ENCODE results near the gene CLP1.
"Not testable (repeated sequence)": the region's sequence is repeated elsewhere in the genome, so short reads cannot be mapped to it uniquely, and the experiment has no call there.

The CLP1 gene

GRCh38 chr11:57653163-57653562 lies 4.4 kb upstream of the CLP1 start:
- FAIRE-seq (no peak), DNase-seq (ENCODE audit: extremely low spot score, insufficient read length, low read depth) (no peak)

- FAIRE-seq, result no peak
- DNase-seq (ENCODE audit: extremely low spot score, insufficient read length, low read depth), result no peak
These were observed 723 bp upstream of the CLP1 start for GRCh38 chr11:57656885-57657193.

- FAIRE-seq (no peak), DNase-seq (ENCODE audit: extremely low spot score, insufficient read length, low read depth) (no peak)
These were observed 430 bp downstream of the CLP1 start for GRCh38 chr11:57658023-57658361.

- FAIRE-seq, result no peak
- no peak for DNase-seq (ENCODE audit: extremely low spot score, insufficient read length, low read depth)
These were observed 2.1 kb downstream of the CLP1 start for GRCh38 chr11:57659669-57660068.

GRCh38 chr11:57662893-57663292 lies 5.3 kb downstream of the CLP1 start:
- no peak for FAIRE-seq
- DNase-seq (ENCODE audit: extremely low spot score, insufficient read length, low read depth), result no peak

- DNase-seq (ENCODE audit: extremely low spot score, insufficient read length, low read depth) (no peak), FAIRE-seq (no peak)
These were observed 6.4 kb downstream of the CLP1 start for GRCh38 chr11:57663975-57664374.

- DNase-seq (ENCODE audit: extremely low spot score, insufficient read length, low read depth), result peak; percentile 92
- FAIRE-seq, result no peak
These were observed 9.7 kb downstream of the CLP1 start for GRCh38 chr11:57667117-57667735.

GRCh38 chr11:57667736-57668433 lies 10.3 kb downstream of the CLP1 start, which contains the start of gene ZDHHC5:
ZDHHC5 (plus strand) TSS chr11:57668114; CDS start chr11:57673091, 4,977 bp downstream.
- DNase-seq (ENCODE audit: extremely low spot score, insufficient read length, low read depth) (peak; percentile 93), FAIRE-seq (peak; percentile 96)

GRCh38 chr11:57668434-57668782 lies 10.8 kb downstream of the CLP1 start:
- FAIRE-seq, result no peak

GRCh38 chr11:57674251-57674650 lies 16.7 kb downstream of the CLP1 start:
- FAIRE-seq (no peak), DNase-seq (ENCODE audit: extremely low spot score, insufficient read length, low read depth) (no peak)

More at GRCh38 chr11:57668434-57668782, 10.8 kb downstream of the CLP1 start:
- no peak for DNase-seq (ENCODE audit: extremely low spot score, insufficient read length, low read depth)

- DNase-seq (ENCODE audit: extremely low spot score, insufficient read length, low read depth) (no peak), FAIRE-seq (no peak)
These were observed 17.8 kb downstream of the CLP1 start for GRCh38 chr11:57675176-57675941.

GRCh38 chr11:57679396-57679795 lies 21.8 kb downstream of the CLP1 start:
- FAIRE-seq (no peak), DNase-seq (ENCODE audit: extremely low spot score, insufficient read length, low read depth) (no peak)

- no peak for DNase-seq (ENCODE audit: extremely low spot score, insufficient read length, low read depth)
These were observed 23.0 kb downstream of the CLP1 start for GRCh38 chr11:57680552-57680874.

GRCh38 chr11:57681168-57681567 lies 23.6 kb downstream of the CLP1 start:
- DNase-seq (ENCODE audit: extremely low spot score, insufficient read length, low read depth) (no peak), FAIRE-seq (no peak)

More at GRCh38 chr11:57680552-57680874, 23.0 kb downstream of the CLP1 start:
- FAIRE-seq, result no peak

GRCh38 chr11:57690474-57690873 lies 32.9 kb downstream of the CLP1 start:
- FAIRE-seq; DNase-seq (ENCODE audit: extremely low spot score, insufficient read length, low read depth): not testable (repeated sequence)

GRCh38 chr11:57698843-57699365 lies 41.3 kb downstream of the CLP1 start:
- no peak for DNase-seq (ENCODE audit: extremely low spot score, insufficient read length, low read depth)
- FAIRE-seq, result no peak

- FAIRE-seq (no peak), DNase-seq (ENCODE audit: extremely low spot score, insufficient read length, low read depth) (no peak)
These were observed 42.3 kb downstream of the CLP1 start for GRCh38 chr11:57699813-57700212.

GRCh38 chr11:57700425-57700824 lies 42.9 kb downstream of the CLP1 start:
- DNase-seq (ENCODE audit: extremely low spot score, insufficient read length, low read depth) (no peak), FAIRE-seq (no peak)

GRCh38 chr11:57703341-57703740 lies 45.8 kb downstream of the CLP1 start:
- DNase-seq (ENCODE audit: extremely low spot score, insufficient read length, low read depth), result no peak
- FAIRE-seq, result no peak

GRCh38 chr11:57704932-57705331 lies 47.4 kb downstream of the CLP1 start:
- DNase-seq (ENCODE audit: extremely low spot score, insufficient read length, low read depth) (no peak), FAIRE-seq (no peak)

- DNase-seq (ENCODE audit: extremely low spot score, insufficient read length, low read depth); FAIRE-seq: not testable (repeated sequence)
These were observed 47.9 kb downstream of the CLP1 start for GRCh38 chr11:57705432-57705831.

All from GM18507 (cell line).